ENCODE measurements around the gene THBS3.
A peak's percentile ranks its signal among the peaks of the same experiment; 100 is the strongest.
"Not testable (repeated sequence)": the region's sequence is repeated elsewhere in the genome, so short reads cannot be mapped to it uniquely, and the experiment has no call there.

The THBS3 gene

DNA sequence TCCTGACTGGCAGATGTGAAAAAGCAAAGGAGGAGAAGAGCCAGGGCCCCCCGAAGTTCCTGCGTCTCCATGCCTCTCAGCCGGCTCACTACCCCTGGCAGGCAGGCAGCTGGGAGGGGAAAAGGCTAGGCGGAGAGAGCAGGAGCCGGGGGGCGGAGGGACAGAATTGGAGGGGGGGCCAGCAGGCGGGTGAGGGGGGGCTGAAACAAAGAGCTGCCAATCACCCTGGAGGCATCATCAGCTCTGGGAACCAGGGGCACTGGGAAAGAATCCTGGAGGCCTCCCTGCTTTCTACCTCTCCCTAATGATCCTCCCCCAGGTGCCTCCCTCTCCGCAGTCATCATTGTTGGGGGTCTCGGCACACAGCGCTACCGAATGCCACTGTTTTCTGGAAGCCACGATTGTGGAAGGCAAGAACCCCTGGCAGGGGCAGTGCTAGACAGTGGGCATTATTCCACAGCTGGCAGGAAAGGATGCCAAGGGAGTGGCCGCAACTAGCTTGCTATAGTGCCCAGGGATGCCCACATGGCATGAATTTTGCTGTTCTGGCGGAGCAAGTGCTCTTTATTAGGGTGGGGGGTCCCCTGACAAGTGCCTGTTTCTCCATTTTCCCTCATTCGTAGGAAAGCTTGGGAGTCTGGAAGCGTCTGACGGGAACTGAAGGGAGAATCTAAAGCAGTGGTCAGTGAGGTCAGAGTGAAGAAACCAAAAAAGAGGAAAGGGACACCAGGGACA lies at the start of gene THBS3:
Gene THBS3, minus strand, starts transcription at position 92 of the 735 bp plus-strand sequence. Its CDS starts 21 bp downstream, at position 71.
- DNase-seq: no peak

DNA sequence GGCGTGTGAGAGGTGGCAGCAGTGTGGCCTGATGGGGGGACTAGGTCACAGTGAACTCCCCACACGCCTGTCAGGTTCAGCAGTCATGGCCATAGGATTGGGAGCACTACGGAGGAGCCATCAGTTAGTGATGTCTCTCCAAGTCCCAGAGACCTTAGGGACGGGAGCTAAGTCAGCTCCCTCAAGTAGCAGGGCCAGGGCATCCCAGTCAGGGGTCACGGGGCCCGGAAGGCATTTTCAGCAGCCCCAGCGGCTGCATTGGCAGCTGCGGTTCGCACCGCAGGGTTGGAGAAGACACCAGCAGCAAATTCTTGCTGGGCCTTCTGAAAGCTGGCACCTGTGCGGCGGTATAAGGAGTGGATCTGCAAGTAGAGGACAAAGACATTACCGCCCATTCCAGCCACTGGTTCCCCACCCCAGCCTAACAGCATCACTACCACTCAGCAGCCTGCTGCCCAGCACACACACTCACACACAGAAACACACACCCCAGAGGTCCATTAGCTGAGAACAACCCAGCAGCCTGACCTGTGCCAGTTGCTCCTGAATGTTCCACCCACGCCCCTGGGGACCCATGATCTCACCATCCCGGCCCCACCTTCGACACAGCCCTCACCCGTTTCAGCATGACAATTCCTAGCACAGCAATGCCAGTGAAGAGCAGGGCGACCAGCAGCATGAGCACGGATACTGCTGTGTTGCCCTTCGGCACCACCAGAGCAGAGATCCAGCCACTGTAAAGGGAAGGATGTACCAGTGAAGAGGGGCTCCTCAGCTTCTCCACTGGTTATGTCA lies 48.6 kb upstream of the THBS3 start:
- no peak for DNase-seq

DNA sequence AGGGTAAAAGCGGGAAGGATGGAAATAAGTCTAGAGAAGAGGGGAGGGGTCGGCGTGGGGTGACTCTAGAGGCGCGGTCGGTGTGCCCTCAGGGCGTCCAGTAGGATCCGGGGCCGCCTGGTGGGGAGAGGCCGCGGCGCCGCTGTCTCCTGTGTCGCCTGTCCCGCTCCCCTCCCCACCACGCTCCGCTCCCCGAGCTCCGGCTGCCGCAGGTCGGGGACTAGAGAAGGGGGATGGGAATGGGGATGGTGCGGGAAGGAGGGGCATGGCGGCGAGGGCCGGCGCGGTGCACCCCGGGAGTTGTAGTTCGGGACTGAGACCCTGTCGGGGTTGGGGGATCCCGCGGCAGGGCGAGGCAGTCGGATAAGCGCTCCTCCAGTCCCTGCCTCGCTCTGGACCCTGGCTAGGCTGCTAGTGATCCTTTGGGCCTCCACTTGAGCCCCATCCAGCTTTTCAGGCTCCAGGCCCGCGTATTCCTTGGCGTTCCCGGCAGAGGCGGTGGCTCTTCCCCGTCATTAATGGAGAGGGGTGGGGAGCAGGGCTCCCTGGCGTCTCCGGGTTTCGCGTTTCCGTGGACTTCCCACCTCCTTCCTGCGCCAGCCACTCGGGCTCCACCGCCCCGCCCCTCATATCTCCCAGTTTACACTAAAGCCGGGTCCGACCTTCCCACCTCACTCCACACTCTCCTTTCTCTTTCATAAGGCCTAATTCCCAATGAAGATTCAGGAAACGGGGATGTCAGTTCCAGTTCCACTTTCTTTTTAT lies 47.7 kb upstream of the THBS3 start, which contains the start of gene ENTREP3:
Gene ENTREP3, minus strand, starts transcription at position 241 of the 765 bp plus-strand sequence. CDS start 606 bp downstream, outside the sequence.
- peak; percentile 86 to 94 for DNase-seq

DNA sequence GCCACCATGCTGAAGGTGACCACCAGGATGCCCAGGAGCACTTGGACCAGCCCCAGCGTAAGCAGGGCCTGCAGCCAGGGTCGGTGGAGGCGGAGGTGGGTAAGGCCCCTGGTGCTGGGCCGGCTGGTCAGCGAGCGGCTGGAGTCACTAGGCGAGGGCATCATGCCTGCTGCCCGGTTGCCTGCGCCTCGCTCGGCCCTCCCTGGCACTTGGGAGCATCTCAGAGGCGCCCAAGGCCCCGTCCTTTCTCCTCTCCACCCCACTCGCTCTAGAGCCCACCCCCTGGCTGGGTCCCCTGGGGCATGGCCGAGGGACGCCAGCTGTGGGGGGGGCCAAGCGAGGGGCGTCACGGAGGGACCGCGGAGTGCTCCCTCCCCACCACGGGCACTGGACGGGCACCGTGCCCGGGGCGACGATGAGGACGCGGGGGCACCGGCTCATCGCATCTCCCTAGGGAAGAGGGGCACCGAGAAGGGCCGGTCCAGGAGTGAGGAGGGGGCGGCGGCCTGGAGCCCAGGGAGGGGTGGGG lies 47.1 kb upstream of the THBS3 start:
- no peak for DNase-seq

DNA sequence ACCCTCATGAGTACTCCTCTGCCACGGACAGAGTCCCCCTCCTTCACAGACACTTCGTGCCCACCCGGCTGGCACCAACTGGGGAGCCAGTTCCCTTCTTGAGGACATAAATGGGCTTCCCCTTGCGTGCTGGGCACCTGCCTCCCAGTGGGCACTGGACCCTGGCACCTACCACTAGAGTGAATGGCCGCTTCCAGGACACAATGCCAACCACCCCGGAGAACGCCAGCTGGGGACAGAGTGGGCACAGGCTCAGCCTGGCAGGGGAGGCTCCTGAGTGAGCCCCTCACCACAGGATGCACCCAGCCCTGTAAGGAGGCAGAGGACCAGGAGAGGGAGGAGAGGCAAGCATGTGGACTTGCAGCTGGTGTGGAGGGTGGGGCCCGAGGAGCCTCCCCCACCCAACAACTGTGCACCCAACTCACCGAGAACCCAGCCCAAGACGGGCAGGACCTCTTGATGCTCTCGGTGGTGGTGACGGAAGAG lies 46.6 kb upstream of the THBS3 start:
- DNase-seq: no peak

DNA sequence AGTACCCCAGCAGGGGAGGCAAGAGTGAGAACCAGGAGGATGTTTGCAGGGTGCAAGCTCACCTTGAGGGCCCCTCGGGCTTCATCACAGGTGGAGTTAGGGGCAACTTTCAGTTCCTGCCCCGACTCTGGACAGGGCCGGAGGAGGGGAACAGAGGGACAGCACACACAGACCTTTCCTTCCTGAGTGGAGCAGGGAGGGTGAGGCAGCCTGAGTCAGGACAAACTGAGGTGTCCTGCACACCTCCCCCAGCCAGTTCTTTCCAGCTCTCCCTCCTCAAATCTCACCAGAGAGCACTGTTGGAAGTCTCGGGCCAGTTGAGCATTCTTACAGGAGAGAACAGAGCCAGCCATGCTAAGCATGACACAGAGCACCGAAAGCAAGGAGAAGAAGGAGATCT lies 46.1 kb upstream of the THBS3 start:
- no peak for DNase-seq

DNA sequence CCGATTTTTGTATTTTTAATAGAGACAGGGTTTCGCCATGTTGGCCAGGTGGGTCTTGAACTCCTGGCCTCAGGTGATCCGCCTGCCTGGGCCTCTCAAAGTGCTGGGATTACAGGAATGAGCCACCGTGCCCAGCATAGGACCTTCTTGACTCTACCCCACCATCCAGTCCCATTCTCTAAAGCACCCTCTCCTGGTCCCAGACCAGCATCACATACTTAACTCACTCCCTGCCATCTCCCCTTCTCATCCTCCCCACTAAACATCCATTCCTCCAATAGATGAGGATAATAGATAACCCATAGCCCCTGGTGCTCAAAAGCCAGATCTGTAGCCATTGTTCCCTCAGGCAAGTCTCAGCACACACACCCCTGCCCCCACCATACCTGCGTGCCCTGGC lies 45.5 kb upstream of the THBS3 start:
- no peak for DNase-seq

DNA sequence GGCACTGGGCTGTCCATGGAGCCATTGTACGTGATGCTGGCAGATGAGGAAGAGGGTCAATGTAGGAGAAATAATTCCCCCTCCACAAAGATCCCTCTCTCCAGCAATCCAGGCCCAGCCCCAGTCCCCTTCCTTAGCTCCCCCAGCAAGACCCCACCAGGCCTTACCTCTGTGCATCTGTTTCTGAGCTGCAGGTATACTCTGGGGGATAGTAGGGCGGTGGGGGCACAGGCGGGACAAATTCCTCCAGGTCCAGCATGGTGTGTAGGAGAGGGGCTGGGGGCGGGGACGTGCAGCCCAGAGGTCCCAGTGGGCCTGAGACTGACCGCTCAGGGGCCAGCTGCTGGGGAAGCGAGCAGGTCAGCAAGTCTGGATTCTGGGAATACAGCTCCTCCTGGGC lies 43.9 kb upstream of the THBS3 start:
- no peak for DNase-seq

DNA sequence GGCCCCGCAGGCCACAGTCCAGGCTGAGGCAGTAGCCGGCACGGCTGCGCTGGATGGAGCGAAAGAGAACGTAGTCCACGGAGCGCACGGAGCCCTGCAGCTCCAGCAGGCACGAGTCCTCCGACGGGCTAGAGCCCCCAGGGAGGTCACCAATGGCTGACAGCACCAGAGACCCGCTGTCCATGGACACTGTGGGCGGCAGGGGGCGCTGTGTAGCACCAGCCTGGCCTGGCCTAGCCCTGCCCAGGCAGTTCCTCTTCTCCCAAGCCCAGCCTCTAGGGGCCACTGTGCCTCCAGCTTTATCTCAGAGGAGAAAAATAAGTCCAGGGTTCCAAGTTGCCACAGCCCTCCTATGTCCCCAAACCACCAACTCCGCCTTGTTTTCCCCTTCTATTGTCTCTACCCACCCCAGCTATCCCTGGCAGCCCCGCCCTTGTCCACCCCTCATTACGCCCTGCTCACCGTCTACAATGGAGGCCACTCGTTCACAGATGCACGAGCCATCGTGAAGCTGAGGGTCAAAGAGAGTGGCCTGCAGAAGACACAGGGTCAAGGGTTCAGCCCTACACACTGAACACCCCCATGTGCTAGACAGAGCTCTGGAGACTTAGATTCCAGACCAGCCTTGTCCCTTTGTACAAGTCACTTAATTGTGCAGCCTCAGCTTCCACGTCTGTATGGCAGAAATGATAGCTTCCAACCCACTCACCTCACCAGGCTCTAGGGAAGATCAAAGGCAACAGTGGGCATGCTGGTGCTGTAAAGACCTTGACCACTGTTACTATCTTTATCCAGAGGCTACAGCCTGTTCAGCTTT lies 43.1 kb upstream of the THBS3 start:
- DNase-seq: peak; percentile 95 to 97

DNA sequence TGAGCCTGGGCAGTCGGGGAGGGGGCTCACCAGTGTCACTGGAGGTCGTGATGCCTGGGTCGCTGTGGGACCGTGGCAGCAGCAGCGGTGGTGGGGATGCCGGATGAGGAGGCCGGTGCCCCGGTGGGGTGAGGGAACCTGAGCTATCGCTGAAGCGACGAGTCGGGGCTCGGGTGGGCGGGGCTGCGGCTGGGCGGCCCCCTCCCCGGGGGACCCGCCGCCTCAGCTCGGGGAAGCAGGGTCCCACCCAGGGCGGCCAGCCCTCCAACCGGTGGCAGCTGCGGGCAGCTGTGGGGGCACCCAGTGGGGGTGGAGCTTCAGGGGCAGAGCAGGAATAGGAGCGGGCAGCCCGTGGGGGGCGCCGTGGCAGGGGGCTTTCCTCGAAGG lies 42.5 kb upstream of the THBS3 start:
- no peak for DNase-seq

DNA sequence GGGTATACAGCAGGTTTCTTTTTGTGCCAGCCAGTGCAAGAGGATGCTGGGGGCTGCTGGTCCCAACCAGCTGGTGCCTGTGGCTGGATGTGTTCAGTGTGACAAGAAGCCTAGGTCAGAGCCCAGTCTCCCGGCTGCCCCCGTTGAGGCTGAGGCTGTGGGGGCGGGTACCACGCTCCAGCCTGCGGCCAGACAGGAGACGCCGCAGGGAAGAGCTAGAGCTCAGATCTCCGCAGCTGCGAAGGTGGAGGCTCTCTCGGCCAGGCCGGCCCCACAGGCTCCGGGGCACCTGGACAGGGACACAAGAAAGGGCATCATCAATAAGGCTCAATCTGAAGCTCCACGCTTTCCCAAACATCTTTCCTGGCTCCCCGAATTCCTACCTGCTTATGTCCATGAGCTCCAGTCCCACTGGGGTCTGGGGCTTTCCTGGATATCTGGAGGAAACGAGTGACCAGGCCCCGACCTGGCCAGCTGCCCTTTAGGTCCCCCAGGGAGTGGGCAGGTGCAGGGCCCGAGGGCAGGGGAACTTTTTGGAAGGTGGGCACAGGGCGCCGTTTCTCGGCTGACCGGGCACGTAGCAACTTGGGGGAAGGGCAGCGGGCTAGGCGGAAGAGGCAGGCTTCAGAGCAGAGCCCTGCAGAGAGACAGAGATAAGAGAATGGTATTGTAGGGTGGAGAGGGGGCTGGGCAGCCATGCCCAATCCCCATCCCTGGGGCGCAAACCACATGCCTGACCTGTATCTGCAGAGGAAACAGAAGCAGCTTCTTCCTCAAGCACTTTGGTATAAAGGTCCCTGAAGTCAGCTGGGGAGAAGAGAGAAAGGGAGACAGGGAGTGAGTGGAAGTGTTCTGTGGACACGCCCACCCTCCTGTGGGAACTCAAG lies 40.2 kb upstream of the THBS3 start:
- DNase-seq: no peak

DNA sequence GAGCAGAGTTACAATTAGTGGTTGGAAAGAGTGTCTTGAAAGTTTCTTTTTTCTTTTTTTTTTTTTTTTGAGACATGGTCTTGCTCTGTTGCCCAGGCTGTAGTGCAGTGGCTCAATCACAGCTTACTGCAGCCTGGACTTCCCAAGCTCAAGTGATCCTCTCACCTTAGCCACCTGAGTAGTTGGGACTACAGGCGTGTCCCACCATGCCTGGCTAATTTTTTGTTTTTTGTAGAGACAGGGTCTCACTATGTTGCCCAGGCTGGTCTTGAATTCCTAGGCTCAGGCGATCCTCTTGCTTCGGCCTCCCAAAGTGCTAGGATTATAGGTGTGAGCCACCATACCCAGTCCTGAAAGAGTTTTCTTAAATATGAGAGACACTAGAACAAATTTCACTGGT lies 39.1 kb upstream of the THBS3 start:
- not testable (repeated sequence) for DNase-seq

DNA sequence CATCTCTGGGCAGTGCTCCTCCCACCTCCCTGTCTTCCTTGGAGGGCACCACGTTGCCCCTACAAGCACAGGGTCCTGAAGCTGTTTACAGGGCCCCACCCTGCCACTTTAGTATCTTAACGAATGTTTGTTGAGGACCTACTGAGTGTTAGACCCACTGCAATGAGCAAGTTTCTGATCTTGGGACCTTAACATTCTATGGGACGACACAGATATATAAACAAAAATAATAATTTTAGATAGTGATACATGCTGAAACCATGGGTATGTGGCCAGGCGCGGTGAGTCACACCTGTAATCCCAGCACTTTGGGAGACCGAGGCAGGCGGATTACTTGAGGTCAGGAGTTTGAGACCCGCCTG lies 37.4 kb upstream of the THBS3 start:
- DNase-seq: no peak

DNA sequence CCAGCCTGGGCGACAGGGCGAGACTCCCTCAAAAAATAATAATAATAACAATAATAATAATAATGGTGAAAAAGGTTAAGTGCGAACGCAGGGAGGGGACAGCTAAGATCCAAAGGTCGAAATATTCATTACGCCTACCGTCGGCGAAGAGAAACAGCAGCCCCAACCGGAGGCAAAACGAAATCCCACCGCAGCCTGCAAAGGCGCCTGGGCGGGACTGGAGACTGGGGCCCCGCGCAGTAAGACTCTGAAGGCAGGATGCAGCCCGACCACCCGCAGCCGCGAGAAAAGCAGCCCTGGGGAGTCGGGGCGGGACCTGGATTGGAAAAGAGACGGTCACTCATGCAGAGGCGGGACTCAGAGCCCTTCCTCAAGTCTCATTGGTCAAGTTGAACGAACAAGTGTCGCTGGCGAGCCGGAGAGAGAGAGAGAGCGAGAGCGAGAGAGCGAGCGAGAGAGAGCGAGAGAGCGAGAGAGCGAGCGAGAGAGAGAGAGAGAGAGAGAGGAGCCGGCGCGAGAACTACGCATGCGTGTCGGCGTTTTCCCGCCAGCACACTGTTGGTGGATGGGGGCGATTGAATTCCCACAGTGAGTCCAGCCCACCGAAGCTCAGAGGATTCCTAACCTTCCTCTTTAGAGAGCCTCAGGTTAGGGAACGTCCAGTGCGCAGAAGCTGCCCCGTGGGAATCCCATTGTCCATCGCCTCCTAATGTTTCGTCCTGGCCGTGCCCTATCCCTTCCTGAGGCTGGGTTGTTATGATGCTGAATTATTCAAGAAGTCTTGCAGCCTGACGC lies 36.9 kb upstream of the THBS3 start:
- peak; percentile 100 for DNase-seq

DNA sequence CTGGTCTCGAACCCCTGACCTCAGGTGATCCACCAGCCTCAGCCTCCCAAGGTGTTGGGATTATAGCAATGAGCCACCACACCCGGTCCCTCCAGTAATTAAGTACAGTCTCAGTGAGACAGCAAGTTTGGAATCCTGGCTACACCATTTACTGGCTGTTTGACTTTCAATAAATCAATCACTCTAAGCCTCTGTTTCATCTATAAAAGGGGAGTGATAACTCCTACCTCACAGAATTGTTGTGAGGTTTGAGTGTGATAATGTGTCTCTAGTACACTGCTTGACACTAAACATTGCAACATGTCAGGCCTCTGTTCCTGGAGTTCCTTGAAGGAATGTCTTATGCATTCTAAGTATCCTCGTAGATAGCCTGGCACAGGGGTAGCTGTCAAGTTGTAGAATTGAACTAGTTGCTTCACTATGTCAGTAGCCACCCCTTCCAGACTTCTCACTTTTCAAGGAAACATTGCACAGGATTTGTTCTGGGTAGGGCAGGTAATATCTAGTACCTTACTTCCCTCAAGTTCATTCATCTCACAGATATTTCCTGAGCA lies 35.2 kb upstream of the THBS3 start:
- DNase-seq: no peak

DNA sequence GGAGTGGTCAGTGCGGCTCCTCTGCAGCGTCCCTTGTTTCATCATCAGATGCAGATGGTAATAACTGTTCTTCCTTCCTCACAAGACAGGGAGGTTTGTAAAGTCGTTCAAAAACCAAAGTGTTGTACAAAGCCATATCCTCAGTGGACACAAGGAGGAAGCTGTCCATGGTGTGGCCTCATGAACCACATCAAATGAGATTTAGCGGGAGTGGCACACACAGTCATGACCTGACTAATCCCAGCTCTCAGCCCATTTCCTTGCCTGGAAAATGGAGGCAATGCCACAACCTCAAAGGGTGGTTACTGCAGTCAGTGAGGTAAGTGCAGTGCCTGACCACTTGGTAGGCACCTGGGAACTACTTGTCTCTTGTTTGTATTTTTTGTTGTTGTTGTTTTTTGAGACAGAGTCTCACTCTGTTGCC lies 34.2 kb upstream of the THBS3 start:
- no peak for DNase-seq

DNA sequence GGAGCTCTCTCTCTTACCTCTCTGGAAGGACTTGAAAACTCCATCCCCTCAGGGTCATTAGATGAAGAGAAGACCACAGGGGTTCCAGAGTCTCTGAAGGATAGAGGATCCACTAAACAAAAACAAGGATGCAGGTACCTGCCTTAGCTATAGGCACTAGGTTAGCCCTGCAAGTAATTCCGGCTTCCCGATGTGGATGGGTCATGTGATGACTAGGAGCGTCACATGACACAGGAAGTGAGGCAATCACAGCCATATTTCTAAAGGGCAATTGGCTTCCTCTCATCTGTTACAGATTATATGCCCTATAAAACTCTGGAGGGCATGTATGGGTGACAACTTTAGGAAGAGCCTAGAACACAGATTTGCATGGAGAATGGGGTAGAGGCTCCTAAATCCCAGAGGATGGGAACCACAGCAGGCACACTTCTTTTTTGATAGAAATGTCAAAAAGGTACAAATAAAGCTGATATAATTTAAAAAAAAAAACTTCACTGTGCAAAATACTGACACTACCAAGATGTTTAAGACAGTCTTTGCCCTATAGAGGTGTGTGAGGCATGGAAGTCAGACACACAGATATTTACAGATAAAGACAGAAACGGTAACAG lies 33.5 kb upstream of the THBS3 start:
- peak; percentile 88 to 91 for DNase-seq

DNA sequence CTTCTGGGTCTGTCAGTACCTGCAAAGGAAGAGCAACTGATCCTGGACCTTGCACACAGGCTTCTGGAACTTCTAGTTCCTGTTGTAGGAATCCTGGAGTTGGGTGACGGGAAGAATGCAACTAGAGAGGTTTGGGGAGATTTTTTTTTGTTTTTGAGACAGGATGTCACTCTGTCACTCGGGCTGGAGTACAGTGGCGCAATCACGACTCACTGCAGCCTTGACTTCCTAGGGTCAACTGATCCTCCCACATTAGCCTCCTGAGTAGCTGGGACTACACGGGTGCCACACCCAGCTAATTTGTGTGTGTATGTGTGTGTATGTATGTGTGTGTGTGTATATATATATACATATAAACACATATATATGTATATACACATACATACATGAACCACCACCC lies 28.8 kb upstream of the THBS3 start:
- DNase-seq: no peak

DNA sequence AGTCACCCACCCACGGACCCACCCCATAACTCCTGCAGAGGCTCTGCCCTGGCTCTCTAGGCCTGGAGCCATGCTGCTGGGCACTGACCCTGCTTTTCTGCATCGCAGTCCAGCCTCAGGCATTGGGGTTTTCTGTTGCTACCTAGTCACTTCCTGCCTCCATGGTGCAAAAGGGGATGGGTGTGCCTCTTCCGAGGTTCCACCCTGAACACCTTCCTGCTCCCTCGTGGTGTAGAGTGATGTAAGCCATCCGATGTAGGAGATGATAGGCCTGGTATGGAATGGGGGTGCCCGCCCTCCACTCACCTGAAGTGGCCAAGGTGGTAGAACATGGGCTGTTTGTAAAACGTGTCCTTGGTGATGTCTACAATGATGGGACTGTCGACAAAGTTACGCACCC lies 27.7 kb upstream of the THBS3 start:
- DNase-seq: not testable (repeated sequence)

All from NCI-H187 (cell line).